PC-9 (cell line): ENCODE results near the gene TUBA8. TPM values are rescaled to one million over a fixed set of nuclear protein-coding genes. Genes with fewer than 3 reads are reported as not detected.
"Not testable (repeated sequence)": the region's sequence is repeated elsewhere in the genome, so short reads cannot be mapped to it uniquely, and the experiment has no call there.

Experiments
- BruUV-seq: library from RNA; stranded (reverse); fragments of 400-500 nt; replicated peaks from 2 replicates; lab custom pipeline; 2021; lab: Mats Ljungman, UMichigan
- CTCF ChIA-PET: fragments of 300-600 bp; sonication (Branson Sonifier 250); formaldehyde crosslinking; loops from one replicate; lab custom pipeline; 2022; ENCODE audit warnings: antibody characterized with exemption; lab: Charles Lee
- POLR2A ChIA-PET: fragments of 300-600 bp; sonication (Branson Sonifier 250); formaldehyde crosslinking; loops from one replicate; lab custom pipeline; 2022; ENCODE audit warnings: antibody characterized with exemption; ENCODE audit not compliant: unreplicated experiment; lab: Charles Lee
- DNase-seq, 2 experiments: peaks; one replicate each; pipeline versions ENCODE4 v3.0.0 to v3.0.0-alpha.2; 2015 to 2022; ENCODE audit warnings: mixed read lengths in 1 of 2
- H2AFZ ChIP-seq: fragments of 200-600 bp; sonication (generic); 2 replicates; pipeline ENCODE4 v1.8.1; 2017; ENCODE audit warnings: antibody characterized with exemption
- H3F3A ChIP-seq: fragments of 200-600 bp; sonication (generic); 2 replicates; pipeline ENCODE4 v1.8.1; 2017; ENCODE audit warnings: antibody characterized with exemption, mild to moderate bottlenecking, low read depth; ENCODE audit not compliant: insufficient read depth
- H3K27ac ChIP-seq: fragments of 200-600 bp; sonication (generic); 2 replicates; pipeline ENCODE4 v1.6.1; 2016; ENCODE audit warnings: mixed run types
- H3K27me3 ChIP-seq: fragments of 200-600 bp; sonication (generic); 2 replicates; pipeline ENCODE4 v1.6.1; 2016; ENCODE audit warnings: low read depth, mixed run types; ENCODE audit not compliant: insufficient read depth
- H3K36me3 ChIP-seq: fragments of 200-600 bp; sonication (generic); 2 replicates; pipeline ENCODE4 v1.6.1; 2016; ENCODE audit warnings: low read depth, mixed run types
- H3K4me1 ChIP-seq: fragments of 200-600 bp; sonication (generic); replicated peaks from 2 replicates; pipeline ENCODE4 v1.6.1; 2016; ENCODE audit warnings: mixed run types; ENCODE audit not compliant: insufficient read depth
- H3K4me2 ChIP-seq: fragments of 200-600 bp; sonication (generic); 2 replicates; pipeline ENCODE4 v1.6.1; 2017; ENCODE audit warnings: mixed run types
- H3K4me3 ChIP-seq: fragments of 200-600 bp; sonication (generic); 2 replicates; pipeline ENCODE4 v1.6.1; 2016; ENCODE audit warnings: mixed run types
- H3K79me2 ChIP-seq: fragments of 200-600 bp; sonication (generic); 2 replicates; pipeline ENCODE4 v1.6.1; 2017; ENCODE audit warnings: low read depth, mixed run types
- H3K9me2 ChIP-seq: fragments of 200-600 bp; sonication (generic); 2 replicates; pipeline ENCODE4 v1.8.1; 2017; ENCODE audit warnings: mild to moderate bottlenecking; ENCODE audit not compliant: insufficient read depth
- H3K9me3 ChIP-seq: fragments of 200-600 bp; sonication (generic); 2 replicates; pipeline ENCODE4 v1.8.1; 2016; ENCODE audit warnings: low read depth; ENCODE audit not compliant: insufficient read depth
- H4K20me1 ChIP-seq: fragments of 200-600 bp; sonication (generic); 2 replicates; pipeline ENCODE4 v1.8.1; 2017; ENCODE audit not compliant: insufficient read depth
- CTCF ChIP-seq: fragments of 200-600 bp; sonication (generic); conservative IDR thresholded peaks from 2 replicates; pipeline ENCODE4 v1.6.1; 2017; ENCODE audit warnings: mixed run types, antibody characterized with exemption, mild to moderate bottlenecking, moderate library complexity
- EZH2 ChIP-seq: fragments of 200-600 bp; sonication (generic); IDR thresholded peaks from 2 replicates; pipeline ENCODE4 v1.8.0; 2017; ENCODE audit warnings: antibody characterized with exemption, low read depth
- intact Hi-C: fragments of 100-400 bp; cut with micrococcal nuclease; formaldehyde crosslinking; loops from one replicate; pipeline ENCODE4 v1.10.0; 2022; ENCODE audit not compliant: unreplicated experiment
- total RNA-seq: library from RNA; stranded (reverse); gene quantifications from 2 replicates; pipeline ENCODE4 v1.2.3, GENCODE V29; 2021

Gene TUBA8
- total RNA-seq, 1 experiment from 2014 or later, result 0.72 TPM

DNA sequence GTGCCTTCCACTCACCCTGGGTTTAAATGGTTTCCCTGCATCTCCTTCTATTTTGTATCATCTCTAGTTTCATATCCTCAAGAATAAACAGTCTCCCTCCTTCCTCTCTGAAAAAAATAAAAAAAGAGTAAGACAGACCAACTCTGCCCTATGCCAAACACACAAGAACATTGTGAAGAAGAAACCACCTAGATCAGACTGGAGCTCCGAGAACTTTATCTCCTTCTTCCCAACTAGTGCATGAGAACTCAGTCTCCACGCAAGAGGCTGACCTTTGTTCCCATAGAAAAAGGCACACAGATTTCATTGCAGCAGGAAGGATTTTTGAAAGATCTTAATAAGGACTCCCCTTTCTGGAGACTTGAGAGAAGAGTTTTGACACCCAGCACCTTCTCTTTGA, 41.6 kb upstream of the TUBA8 start:
- H3K4me3 ChIP-seq, result no peak overlapping the region
- intact Hi-C loops, result no loop called here
- CTCF ChIA-PET, result interaction anchor here (1.4 kb wide), 1 partner anchor 10 kb away, joined by 5 read pairs; no protein-coding TSS in a partner anchor
- no peak overlapping the region for H3K4me2 ChIP-seq
- H4K20me1 ChIP-seq, result no peaks in the 10 kb centered on the region
- H3K9me3 ChIP-seq, result no peaks in the 10 kb centered on the region
- no peak overlapping the region for H3K27ac ChIP-seq
- no TSS peak for BruUV-seq
- H3F3A ChIP-seq, result no peaks in the 10 kb centered on the region
- no peaks in the 10 kb centered on the region for H3K27me3 ChIP-seq
- no peaks in the 10 kb centered on the region for H3K36me3 ChIP-seq
- TF ChIP-seq CTCF, result no peak
- TF ChIP-seq EZH2, result no peak
- POLR2A ChIA-PET, result no interaction called here
- H3K9me2 ChIP-seq, result no peaks in the 10 kb centered on the region
- no peak for DNase-seq
- no peak overlapping the region for H2AFZ ChIP-seq
- H3K79me2 ChIP-seq, result no peaks in the 10 kb centered on the region
- no peaks in the 10 kb centered on the region for H3K4me1 ChIP-seq

DNA sequence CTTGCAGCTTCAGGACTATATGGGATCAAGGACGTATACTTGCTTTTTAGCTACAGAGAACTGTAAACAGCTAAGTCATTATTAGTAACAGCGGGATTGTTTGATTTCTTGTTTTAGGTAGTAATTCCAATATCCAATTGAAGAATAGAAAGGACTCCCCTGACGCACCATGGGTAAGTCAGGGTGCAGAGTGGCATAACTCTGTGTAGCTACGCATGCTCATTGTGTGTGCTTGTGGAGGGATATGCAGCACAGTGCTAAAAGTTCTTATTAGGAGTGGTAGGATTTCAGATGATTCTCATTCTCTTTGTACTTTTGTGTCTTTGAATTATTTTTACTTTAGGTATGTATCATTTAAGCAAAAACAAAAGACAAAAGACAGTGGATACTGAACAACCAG, 40.6 kb upstream of the TUBA8 start:
- TF ChIP-seq EZH2 (no peak), CTCF (no peak)
- CTCF ChIA-PET, result interaction anchor here (0.6 kb wide), 1 partner anchor 261 kb away, joined by 3 read pairs; no protein-coding TSS in a partner anchor
- no peak overlapping the region for H3K4me2 ChIP-seq
- no TSS peak for BruUV-seq
- H2AFZ ChIP-seq, result no peak overlapping the region
- no peaks in the 10 kb centered on the region for H4K20me1 ChIP-seq
- no peak overlapping the region for H3K4me3 ChIP-seq
- H3K9me2 ChIP-seq, result no peaks in the 10 kb centered on the region
- no peak for DNase-seq
- H3K27me3 ChIP-seq, result no peaks in the 10 kb centered on the region
- H3F3A ChIP-seq, result no peaks in the 10 kb centered on the region
- H3K36me3 ChIP-seq, result no peaks in the 10 kb centered on the region
- no peaks in the 10 kb centered on the region for H3K79me2 ChIP-seq
- intact Hi-C loops, result no loop called here
- no peaks in the 10 kb centered on the region for H3K9me3 ChIP-seq
- POLR2A ChIA-PET, result interaction anchor here (0.6 kb wide), 2 partner anchors 110 to 1409 kb away, joined by 3 to 27 read pairs; partner anchors contain the start of gene CDC45
- no peak overlapping the region for H3K27ac ChIP-seq
- H3K4me1 ChIP-seq, result no peaks in the 10 kb centered on the region

DNA sequence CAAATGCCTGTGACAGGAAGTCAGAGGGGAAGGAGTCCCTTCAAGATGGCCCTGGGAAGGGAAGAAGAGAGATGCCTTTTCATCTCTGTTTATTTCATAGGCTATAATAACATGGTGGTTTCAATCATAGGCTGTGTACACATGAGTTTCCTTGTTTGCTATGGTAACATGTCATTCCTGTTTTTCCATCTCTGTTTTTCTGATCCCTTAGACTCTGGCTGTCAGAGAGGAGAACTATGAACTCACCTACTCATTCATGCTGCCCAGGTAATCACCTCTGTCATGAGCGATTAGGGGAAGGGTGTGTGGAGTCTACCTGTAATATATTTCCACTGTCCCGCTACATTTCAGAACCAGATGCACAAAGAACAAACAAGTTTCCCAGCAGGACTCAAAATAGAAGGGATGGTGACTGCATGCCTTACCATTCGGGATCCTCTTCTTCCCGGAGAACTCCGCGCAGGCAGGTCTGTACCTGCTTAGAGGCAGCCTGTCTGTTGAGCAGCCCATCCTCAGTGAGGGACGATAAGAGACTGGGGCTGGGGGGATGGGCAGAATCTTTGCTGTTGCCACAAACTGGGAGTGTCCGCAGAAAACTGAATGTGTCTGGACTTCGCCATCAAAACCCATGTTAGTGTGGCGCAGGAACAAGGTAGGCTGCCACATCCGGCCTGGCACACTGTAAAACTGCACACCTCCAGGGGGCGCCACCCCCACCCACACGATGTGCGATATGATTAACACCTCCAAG, 39.9 kb upstream of the TUBA8 start:
- ChIA-PET POLR2A (interaction anchor here (0.6 kb wide), 2 partner anchors 110 to 1409 kb away, joined by 3 to 27 read pairs; partner anchors contain the start of gene CDC45), CTCF (no interaction called here)
- DNase-seq, result no peak
- no peaks in the 10 kb centered on the region for H3K79me2 ChIP-seq
- TF ChIP-seq EZH2 (no peak), CTCF (0 out of 2 replicates have a peak, but pooled peaks have one; percentile 26)
- H3K4me2 ChIP-seq, result no peak overlapping the region
- no peaks in the 10 kb centered on the region for H3K27me3 ChIP-seq
- no peak overlapping the region for H2AFZ ChIP-seq
- H3F3A ChIP-seq, result no peaks in the 10 kb centered on the region
- H3K4me1 ChIP-seq, result no peaks in the 10 kb centered on the region
- no peak overlapping the region for H3K27ac ChIP-seq
- no peaks in the 10 kb centered on the region for H3K9me2 ChIP-seq
- no TSS peak for BruUV-seq
- H4K20me1 ChIP-seq, result no peaks in the 10 kb centered on the region
- H3K9me3 ChIP-seq, result no peaks in the 10 kb centered on the region
- H3K36me3 ChIP-seq, result no peaks in the 10 kb centered on the region
- H3K4me3 ChIP-seq, result no peak overlapping the region
- intact Hi-C loops, result no loop called here

- H3K36me3 ChIP-seq, H3K4me3 ChIP-seq, H3K4me1 ChIP-seq, H3K4me2 ChIP-seq, BruUV-seq, DNase-seq, H4K20me1 ChIP-seq, H2AFZ ChIP-seq, H3K9me2 ChIP-seq, intact Hi-C loops, H3K27me3 ChIP-seq, H3F3A ChIP-seq, H3K79me2 ChIP-seq, H3K9me3 ChIP-seq, H3K27ac ChIP-seq, POLR2A ChIA-PET: not testable (repeated sequence)
- CTCF ChIA-PET, result interaction anchor here (0.7 kb wide), 1 partner anchor 80 kb away, joined by 3 read pairs; no protein-coding TSS in a partner anchor
Observed at GRCh38 chr22:18071307-18071967, 39.2 kb upstream of the TUBA8 start.
